ENCODE results near the gene ZNF609.
A peak's percentile ranks its signal among the peaks of the same experiment; 100 is the strongest.
"Not testable (repeated sequence)": the region's sequence is repeated elsewhere in the genome, so short reads cannot be mapped to it uniquely, and the experiment has no call there.

The ZNF609 gene

DNA sequence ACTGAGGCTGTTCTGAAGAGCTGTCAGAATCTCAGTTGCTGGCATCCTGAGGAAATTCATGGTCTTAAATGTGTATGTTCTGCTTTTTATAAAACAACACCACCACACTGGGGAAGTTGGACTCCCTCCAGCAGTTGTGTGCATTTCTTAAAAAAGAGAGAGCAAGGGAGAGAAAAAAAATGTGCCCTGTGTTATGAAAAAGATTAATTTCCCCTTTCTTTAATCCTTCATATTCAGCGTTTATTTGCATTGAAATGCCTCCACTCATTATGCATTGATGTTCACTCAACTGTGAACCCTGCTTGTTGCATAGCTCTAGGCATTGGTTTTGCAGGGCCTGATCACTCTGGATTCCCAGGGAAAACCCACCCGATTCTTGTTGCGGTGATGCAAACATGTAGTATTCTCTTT is 4.4 kb upstream of the ZNF609 start:
- peak; percentile 74 for DNase-seq

DNA sequence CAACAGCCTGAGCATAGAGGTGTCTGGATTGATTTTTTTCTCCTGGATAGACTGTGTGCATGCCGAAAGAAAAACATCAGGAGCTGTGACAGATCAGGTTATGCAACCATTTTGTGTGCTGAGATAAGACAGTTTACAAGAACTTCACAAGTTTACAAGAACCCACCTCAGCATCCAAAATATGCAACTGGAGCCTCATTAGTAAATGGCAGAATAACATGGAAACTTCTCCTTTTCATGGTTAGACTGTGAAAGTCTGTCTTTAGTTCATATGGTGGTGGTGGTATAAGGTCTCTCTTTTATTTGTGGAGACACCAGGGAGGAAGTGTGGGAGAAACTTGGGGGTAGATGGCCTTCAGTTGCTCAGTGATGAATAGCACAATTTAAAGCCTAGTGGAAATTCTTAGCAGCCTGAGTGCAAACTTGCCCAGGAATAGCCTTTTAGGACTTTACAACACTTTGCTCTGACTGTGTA is 3.7 kb upstream of the ZNF609 start:
- peak; percentile 48 for DNase-seq

DNA sequence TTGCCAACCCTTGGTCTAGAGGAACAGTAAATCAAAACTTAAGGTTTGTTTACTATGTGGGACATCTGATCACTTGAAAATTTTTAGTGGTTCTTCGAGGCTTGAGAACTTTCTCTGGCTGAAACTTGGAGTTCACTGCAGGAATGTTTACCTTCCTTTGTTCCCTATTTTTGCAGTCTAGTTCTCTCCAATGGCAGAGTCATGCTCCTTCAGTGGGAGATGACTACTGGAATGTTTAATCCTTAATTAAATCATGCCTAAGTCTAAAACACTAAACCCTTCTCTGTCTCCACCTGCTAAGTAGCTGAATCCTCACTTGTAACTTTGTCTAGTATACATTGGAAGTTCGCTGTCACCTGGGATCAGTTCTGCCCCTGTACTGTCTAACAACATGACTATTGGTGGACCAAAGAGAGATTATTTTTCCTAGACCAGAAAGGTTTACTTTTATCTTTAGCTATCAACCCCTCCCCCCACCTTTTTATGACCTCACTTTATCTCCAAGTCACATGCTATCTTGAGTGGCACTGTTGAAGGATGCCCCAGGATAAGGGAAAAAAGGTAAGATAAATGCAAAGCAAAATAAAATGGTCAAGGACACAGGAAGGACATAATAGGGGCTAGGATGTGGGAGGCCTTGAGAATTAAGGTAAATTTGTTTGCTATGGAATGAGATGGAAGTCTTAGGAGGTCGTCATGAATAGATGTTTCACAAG is 1.2 kb upstream of the ZNF609 start:
- DNase-seq, result peak; percentile 27

DNA sequence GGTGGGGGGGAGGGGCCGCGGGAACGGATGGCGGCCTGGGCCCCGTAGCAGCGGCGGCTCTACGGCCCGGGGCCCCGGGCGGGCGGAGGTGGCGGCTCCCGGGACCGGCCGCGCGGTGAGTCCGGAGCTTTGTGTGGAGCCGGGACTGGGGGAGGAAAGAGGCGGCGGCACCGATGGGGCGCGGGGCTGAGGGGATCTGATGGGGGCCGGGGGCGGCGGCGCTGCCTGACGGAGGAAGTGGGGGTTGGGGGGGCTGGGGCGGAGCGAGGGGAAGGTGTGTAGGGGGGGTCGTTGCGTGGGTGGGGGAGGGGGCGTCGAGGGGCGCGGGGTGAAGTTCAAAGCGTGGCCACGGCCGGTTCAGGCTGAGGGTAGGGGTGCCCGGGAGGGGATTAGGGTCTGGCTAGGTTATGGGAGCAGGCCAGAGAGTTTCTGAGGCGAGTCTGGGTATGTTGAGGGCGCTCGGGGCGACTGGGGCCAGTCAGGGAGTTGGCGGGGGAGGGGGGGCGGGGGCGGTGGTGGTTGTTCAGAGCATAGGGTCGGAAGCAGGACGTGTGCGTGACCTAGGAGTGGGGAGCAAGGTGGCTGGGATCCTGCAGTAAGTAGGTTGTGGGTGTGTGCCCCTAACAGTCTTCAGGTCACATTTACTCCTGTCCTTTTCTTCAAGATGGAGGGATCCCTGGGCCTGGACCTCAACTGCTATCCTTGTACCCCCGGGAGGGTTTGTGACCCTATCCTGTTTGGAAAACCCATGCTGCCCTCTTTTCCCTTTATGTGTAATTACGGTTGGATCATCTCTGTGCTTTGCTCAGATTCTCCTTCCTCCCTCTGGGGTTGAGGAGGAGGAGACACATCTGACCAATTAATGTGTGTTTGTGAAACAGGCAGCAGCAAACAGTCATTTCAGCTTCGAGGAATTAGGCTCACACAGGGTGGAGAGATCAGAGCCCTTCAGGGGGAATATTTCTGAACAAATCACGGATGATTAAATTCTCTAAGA is 644 bp downstream of the ZNF609 start:
- DNase-seq, result peak; percentile 73

DNA sequence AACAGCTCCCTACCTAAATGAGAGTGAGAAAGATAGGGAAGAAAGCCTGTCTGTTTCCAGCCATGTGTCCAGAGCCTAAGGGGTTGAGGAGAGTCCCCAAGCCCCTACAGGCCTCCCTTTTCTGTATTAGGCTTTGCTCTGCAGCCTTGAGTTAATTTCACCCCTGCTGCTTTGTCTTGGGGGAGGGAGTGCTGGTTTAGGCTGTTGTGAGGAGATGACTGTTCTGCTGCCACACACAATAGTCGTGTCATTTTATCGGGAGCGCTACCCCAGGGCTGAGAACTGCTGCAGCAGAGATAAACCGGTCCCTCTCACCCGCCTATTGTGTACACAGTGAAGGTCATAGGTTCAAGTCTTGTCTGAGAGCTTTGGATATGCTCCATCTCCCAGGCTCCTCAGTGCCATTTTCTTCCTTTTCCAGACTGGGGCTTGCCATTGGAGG is 1.4 kb downstream of the ZNF609 start:
- DNase-seq, result peak; percentile 62

DNA sequence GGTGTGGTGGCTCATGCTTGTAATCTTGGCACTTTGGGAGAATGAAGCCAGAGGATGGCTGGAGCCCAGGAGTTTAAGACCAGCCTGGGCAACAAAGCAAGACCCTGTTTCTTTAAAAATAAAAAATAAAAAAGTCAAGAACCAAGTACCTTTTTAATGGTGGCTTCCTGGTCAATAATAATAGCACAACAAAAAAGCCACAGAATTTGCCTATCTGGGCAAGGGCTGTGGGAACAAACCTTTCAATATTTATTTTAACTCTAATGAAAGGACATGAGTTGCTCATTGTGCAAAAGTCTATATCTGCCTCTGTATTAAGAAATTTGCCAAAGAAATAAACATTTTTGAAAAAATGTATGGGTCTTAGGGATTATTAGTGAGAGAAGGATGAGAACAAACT is 2.1 kb downstream of the ZNF609 start:
- no peak for DNase-seq

DNA sequence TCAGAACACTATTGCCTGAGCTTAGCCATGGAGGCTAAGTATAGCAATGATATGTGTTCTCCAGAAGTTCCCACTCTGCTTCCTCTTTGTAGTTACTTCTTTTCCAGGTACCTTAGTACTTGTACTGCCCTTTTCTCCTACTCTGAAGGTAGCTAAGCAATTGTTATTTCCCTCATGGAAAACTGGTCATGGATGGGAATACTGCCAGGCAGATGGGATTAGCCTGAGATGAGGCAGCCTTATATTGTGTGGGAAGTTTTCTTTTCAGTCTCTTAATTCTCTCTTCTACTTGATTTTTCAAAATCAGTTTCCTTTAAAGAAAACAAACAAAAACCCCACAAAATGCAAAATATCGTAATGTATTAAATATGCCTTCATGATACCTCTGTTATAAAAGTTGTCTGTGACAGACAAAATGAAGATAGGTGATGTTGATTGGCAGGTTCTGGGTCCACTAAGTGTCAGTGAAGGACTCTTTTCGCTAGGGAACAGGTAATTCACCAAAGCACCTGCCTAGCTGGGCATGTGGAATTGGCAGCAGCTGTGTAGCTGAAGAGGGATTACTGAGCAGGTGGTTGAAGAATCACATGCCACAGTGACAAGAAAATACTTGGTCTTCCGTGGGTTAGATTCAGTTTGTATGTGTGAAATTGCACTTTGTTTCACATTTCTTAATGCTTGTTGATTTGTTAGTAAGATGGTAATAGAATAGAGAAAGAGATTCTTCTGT is 4.1 kb downstream of the ZNF609 start:
- DNase-seq, result no peak

DNA sequence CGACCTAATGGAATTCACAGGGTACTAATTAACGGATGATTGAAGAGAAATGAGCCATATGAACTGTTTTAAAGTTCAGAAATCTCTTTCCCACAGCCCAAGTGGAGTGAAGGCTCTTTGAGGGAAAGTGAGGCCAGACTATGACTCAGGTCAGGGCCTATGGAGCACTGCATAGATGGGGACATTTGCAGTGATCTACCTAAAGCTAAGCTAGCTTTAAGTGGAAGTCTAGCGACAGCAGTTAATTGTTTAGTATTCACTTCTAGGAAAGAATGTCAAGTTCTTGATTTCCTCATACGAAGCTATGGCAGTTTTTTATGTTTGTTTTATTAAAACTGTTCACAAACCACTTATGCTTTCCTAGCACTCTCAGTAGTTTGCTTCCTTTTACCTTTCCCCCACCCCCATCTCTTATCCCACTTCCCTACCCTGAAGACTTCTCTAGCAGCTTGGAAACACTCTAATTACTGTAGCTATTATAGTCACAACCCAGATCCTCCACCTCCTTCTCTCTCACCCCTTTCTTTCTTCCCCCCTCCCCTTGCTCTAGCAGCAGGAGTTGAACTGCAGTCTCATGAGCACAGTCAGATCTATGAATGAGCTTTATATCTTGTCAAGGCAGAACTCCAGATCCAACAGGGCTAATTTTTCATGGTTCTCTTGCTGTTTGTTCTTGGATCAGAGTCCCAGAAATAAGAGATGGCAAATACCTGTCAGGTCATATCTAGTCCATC is 6.2 kb downstream of the ZNF609 start:
- no peak for DNase-seq

DNA sequence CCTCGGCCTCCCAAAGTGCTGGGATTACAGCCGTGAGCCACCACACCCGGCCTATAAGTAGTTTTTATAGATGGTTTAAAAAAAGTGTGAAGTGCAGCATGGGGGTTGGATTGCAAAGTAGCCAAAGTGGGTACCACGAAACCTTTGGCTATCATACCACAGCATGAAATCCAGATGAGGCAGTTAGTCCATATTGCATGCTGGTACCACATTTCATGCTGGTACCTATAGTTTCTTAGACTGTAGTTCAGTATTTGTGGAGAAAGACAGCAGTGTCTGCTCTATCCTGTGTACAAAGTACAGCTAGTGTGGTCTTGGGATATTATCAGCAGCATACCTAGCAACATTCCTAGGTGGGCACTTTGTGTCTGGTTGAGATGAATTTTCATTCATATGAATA is 11.8 kb downstream of the ZNF609 start:
- DNase-seq, result no peak

DNA sequence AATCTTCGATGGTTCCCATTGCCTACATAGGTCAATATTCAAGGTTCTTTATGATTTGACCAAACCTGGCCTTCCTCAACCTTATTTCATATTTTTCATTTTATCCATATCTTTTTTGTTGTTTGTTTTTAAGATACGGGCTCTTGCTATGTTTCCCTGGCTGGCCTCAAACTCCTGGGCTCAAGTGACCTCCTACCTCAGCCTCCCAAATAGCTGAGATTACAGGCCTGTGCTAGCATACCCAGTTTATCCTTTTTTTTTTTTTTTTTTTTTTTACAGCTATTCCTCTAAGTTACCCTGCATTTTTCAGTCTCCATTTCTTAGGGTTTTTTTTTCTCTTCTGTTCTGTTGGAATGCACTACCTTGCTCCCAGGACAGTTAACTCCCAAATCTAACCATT is 14.5 kb downstream of the ZNF609 start:
- no peak for DNase-seq

DNA sequence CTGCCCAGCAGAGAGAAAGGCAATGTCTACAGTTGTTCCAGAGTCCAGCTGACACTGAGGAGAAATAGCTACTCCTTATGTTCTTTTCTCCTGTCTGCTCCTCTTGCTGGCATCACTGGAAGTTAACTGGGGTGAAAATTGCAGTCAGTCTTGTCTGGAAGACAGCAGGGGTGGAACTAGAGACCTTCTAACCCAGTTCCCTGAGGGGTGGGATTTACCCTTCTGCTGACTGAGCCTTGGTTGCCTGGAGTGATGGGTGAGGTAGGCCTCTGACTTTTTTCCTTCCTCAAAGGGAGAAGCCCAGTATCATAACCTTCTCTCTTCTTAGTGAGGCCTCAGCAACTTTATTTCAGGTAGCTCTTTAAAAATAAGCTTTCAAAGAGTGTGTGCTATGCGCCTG is 16.2 kb downstream of the ZNF609 start:
- DNase-seq, result no peak

DNA sequence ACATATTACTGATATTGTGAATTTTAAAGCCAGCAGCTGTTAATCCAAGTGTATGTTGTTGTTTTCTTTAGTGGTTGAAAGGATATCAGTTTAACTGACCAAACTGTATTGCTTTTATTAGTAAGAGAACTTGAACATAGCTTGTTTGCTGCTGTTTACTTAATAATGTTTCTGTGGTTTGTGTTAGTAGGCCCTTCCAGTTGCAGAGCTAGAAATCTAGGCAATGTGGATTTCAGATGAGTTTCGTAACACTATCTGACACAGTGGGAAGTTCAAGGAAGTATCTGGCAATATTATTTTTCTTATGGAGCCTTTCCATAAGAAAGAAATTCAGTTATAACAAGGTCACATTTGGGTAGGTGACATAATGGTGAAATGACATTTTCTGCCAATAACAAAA is 18.5 kb downstream of the ZNF609 start:
- DNase-seq, result no peak

DNA sequence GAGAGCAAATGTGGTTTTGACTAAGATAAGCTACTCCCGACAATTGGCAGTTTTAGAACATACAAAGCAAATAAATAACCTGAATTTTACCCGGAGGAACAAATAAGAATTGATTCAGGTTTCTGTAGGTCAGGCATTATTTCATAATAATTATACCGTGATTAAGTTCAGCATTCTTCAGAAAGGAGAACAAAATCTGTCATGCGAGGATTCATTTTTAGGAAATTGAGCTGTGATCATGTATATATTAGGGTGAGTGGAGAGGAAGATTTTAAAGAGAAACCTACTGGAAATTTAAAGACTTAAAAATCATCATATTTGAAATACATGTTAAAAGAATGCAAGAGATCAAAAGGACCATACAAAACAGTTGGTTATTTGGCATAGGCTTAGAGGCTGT is 20.5 kb downstream of the ZNF609 start:
- no peak for DNase-seq

DNA sequence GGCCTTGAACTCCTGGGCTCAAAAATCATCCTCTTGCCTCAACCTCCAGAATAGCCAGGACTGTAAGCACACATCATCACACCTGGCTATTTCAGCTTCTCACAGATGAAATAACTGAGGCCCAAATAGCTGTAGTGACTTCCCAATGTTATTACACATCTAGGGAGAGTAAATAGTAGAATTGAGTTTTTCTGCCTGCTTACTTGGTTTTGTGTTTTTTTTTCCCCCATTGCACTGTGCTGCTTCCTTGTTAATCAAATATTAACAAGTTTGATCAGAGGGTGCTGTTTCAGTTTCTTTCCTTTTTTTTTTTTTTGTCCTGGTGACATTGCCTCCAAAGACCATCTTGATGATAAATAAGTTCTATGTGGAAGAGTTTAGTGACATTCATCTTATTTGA is 23.4 kb downstream of the ZNF609 start:
- no peak for DNase-seq

DNA sequence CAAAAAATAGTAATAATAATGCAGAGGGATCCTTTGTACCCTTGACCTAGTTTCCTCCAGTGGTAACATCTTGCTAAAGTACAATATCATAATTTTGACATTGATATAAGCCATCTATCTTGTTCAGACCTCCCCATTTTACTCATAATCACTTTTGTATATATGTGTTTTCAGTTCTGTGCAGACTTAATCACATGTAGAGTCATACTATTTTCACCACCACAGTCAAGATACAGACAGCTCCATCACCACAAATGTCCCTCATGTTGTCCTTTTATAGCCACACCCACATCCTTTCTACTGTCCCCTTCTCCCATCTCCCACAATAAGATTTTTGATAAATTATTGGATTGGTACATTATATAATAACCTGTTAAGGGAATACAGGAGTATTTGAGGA is 25.4 kb downstream of the ZNF609 start:
- DNase-seq, result no peak

DNA sequence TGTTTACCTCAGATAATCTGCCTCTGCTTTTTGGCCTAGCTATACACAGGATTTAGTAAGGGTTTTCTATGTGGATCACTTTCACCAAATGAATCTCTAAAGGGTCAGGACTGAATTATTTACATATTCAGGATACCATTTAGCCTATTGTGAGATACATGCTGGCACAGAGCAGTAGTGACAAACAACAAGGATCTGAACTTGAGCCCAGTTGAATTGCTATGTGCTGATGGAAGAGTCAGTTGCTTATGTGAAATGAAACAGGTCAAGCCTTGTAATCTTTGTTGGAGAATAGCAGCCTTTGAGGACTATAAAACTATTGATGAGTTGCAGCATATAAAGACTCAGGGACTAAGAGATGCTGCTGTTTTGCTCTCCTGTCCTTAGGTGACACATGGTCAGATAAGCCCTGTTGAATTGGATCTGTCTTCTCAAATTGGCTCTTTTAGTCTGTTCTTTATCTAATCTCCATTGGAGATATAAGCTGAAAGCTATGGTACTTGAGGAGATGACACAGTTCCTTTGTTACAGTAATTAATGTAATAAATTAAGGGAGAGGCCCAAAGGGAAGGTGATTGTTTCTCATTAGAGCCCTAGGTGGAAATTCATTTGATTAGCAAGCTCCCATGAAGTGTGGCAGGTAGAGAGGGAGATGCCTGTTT is 30.4 kb downstream of the ZNF609 start:
- DNase-seq, result no peak

DNA sequence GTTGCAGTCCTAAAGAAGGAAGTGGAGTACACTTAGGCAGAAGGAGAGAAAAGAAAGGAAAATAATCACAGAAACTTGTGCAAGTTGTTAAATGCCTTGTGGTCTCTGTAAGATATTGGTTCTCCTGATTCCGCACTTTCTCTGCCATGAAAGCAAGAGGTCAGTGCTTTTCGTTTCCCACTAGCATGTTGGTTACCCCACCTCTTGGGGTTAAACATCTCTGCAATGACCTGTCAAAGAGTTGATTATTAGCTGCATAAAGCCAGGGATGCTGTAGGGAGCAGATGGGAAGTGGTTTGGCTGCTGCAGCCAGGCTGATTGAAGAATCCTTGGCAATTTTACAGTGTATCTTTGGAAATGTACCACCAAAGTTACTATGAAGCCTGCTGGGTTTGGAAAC is 33.3 kb downstream of the ZNF609 start:
- DNase-seq, result no peak

DNA sequence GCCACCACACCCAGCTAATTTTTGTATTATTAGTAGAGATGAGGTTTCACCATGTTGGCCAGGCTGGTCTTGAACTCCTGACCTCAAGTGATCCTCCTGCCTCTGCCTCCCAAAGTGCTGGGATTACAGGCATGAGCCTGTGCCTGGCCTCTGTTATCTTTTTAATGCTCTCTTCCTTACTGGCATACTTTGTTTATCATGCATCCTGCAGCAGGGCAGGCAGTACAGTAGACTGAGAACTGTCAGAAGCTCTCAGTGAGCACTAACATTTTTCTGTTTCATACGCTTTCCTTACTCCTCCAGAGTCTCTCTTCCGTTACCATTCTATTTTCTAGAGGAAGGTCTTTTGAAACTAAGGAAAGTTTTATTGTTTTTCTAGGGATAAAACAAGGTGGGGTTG is 35.6 kb downstream of the ZNF609 start:
- DNase-seq, result not testable (repeated sequence)

DNA sequence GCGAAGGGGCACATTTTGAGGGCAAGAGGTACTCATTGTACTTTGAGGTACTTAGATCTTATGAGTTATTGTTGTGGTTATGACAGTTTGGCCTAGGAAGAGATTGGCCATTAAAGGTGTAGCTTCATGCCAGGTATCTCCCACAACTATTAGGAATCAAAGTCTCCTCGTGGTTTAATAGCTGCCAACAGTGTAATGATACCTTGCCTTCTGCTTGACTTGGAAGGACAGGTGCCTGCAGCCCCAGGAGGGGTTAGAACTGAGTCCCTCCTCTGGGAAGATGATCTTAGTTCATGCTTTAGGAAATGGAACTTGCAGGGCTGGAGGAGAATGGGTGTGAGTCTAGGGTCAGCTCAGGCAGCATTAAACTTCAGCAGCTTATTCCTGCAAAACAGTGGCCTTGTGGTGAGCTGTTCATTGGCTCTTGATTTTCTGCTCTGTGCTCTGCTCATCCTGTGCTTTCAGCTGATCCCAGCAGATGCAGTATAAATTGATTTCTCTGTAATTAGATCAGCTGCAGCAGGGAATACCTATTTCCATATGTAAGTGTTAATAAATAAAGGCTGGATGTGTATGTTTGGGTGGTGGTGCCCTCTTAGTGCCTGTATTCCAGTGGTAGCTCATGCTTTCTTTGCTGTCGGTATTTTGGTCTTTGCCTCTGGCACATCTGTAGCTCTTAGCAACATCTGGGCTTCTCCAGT is 40.5 kb downstream of the ZNF609 start:
- no peak for DNase-seq

DNA sequence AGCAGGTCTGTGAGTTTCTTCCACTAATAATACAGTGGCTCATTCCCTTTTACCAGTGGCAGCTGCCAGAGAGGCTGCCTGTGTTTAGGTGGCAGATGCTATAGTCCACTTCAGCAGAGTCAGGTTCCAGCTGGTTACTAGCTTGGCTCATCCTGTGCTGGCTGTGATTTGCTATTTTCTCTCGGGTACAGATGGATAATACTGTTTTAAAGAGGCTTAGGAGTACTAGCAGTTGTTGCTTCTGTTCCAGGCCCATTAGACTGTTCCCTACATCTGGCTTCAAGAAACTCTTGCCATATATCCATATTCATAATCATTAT is 41.0 kb downstream of the ZNF609 start:
- no peak for DNase-seq

DNA sequence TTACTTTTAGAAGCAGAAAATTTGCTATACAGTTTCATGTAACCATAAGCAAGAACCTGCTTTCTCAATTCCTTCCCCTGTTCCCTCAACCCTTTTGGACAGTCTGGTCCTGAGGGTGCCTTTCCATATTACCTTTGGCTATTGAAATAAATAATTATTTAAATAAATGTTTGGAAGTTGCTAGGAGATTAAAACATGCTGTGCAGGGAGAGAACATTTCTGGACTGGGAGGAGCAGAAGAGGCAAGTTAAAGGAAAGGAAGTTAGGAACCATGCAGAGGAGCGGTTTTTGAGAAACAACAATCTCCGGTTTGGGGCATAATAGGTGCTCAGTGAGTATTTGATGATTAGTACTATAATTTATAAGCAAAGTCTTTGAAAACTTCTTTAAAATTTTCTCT is 41.8 kb downstream of the ZNF609 start:
- no peak for DNase-seq

DNA sequence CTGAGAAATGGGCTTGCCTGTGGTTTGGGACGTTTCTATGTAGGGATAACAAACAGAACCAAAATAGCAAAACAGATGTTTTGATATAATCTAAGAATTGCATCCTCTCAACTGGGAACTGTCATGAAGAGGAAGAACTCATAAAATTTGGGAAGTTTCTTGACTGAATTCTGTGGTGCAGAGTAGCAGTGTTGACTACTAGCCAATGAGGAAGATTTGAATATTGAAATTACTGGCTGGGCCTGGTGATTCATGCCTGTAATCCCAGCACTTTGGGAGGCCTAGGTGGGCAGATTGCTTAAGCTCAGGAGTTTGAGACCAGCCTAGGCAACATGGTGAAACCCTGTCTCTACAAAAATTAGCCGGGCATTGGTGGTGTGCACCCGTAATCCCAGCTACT is 42.2 kb downstream of the ZNF609 start:
- DNase-seq, result peak; percentile 27

Data from OCI-M1 (cell line).